Sciatic nerve (tissue), 2 donors: ENCODE measurements around the gene TNS4. TPM values are rescaled to one million over a fixed set of nuclear protein-coding genes. Genes with fewer than 3 reads are reported as not detected.

ENCODE experiments used
- ATAC-seq: fragments of 200-7000 bp; cut with Tn5 transposase; one replicate; pipeline ENCODE4 v1.9.1; 2020; ENCODE audit warnings: mild to moderate bottlenecking, moderate library complexity
- DNase-seq: peaks from one replicate; pipeline ENCODE4 v3.0.0-alpha.2; 2020; ENCODE audit warnings: low spot score
- intact Hi-C: fragments of 100-400 bp; cut with DNase I; formaldehyde crosslinking; loops from one replicate; pipeline ENCODE4 v1.14.2; 2022
- total RNA-seq: library from RNA; stranded (reverse); fragmentation: NEBNext Ultra II Directional; extraction: Animal tissue kit (Norgen Biotek cat#: 25700); gene quantifications from one replicate; pipeline ENCODE4 v1.2.1, GENCODE V29; 2021
- donor health status: DM: no; HTN: no; CAD: no.
- donor health status: DM: no; HTN: no; CAD: no.

TNS4 gene
- total RNA-seq, 1 donor from 2014 or later: 0.36 TPM

DNA sequence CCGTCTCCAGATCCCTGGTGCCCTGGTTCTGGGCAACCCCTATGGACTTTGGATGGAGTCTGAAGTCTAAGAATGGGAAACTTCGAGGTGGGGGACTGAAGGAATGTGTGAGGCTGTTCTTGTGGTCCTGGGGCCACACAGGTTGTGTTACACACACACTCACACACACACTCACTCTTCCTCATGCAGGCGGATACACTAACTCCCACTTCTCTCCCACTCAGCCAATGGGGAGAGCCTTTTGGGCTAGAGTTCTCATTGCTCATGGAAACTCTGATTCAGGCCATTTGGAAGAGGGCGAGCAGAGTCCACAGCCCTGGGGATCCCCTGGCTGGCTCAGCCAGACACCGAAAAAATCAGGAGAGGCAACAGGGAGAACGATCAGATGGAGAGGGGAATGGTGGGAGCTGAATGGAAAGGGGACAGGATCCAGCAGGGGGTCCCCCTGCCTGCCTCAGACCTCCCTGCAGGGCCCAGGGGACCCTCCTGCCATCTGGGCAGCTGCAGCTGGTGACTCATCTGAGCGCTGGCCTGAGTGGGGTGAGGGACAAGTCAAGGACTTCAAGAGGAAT, 49.1 kb downstream of the TNS4 start:
- ATAC-seq: peak; percentile 82
- intact Hi-C loops: no loop called here
- DNase-seq: no peak

GRCh38 chr17:40451420-40451819, 50.0 kb downstream of the TNS4 start:
- DNase-seq: peak; percentile 88
- peak; percentile 67 for ATAC-seq
- intact Hi-C loops: no loop called here

GRCh38 chr17:40450175-40450574, 51.2 kb downstream of the TNS4 start:
- DNase-seq (no peak), ATAC-seq (no peak)
- intact Hi-C loops: no loop called here

GRCh38 chr17:40448639-40449261, 52.7 kb downstream of the TNS4 start:
- DNase-seq: no peak
- peak; percentile 3 for ATAC-seq
- intact Hi-C loops: loop anchor here (5.0 kb wide), 1 partner anchor 1991 kb away; no protein-coding TSS in a partner anchor

- ATAC-seq: no peak
- DNase-seq: peak; percentile 76
- intact Hi-C loops: loop anchor here (5.0 kb wide), 1 partner anchor 1991 kb away; no protein-coding TSS in a partner anchor
Observed at GRCh38 chr17:40448213-40448638, 53.2 kb downstream of the TNS4 start.

- DNase-seq (no peak), ATAC-seq (no peak)
- intact Hi-C loops: loop anchor here (5.0 kb wide), 1 partner anchor 1991 kb away; no protein-coding TSS in a partner anchor
Observed at GRCh38 chr17:40447806-40448205, 53.6 kb downstream of the TNS4 start.

DNA sequence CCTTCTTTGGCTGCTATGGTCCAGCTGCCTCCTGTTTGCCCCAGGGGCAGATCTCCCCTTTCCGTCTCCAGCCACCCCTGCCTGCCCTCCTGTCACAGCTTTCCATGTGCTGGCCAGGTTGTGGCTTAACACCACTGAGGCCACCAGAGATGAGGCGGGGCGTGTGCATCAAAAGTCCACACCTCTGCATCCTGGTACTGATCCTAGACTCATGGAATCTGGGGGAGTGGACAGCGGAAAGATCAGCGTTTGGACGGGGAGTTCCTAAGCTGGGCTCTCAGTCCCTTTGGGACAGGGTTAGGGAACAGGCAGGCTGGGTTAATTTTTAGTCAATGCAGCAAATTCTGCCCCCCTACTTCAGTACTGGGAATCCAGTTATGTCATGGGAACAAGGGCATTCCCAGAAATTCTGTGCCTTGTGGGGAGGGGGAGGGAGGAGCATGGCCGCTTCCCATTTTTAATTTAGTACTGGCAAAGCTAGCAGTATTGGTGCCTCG, 54.2 kb downstream of the TNS4 start:
- ATAC-seq (peak; percentile 53), DNase-seq (no peak)
- intact Hi-C loops: loop anchor here (5.0 kb wide), 1 partner anchor 1990 kb away; no protein-coding TSS in a partner anchor

DNA sequence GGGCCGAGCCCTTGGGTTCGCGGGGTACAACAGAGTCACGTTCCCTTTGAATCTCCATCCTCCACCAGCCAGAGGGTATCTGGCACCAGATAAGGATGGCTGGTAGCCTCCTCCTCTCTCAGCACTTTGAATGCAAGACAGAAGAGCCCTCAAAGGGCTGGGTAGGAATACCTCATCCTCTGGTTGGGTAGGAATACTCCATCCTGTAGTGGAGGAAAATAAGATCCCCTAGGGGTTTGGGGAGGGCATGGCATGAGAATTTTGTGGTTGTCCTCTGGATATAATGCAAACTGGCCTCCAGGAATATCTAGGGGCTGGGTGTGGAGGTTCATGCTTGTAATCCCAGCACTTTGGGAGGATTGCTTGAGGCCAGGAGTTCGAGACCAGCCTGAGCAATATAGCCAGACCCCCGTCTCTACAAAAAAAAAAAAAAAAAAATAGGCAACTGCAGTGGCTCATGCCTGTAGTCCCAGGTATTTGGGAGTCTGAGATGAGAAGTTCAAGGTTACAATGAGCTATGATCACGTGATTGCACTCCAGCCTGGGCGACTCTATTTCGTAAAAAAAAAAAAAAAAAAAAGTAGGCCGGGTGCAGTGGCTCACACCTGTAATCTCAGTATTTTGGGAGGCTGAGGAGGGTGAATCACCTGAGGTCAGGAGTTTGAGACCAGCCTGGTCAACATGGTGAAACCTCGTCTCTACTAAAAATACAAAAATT, 55.5 kb downstream of the TNS4 start:
- ATAC-seq: no peak
- DNase-seq: no peak
- intact Hi-C loops: loop anchor here (5.0 kb wide), 1 partner anchor 1989 kb away; no protein-coding TSS in a partner anchor

GRCh38 chr17:40443988-40444899, 57.2 kb downstream of the TNS4 start:
- no peak for DNase-seq
- intact Hi-C loops: loop anchor here (5.0 kb wide), 2 partner anchors 33 to 88 kb away; no protein-coding TSS in a partner anchor

DNA sequence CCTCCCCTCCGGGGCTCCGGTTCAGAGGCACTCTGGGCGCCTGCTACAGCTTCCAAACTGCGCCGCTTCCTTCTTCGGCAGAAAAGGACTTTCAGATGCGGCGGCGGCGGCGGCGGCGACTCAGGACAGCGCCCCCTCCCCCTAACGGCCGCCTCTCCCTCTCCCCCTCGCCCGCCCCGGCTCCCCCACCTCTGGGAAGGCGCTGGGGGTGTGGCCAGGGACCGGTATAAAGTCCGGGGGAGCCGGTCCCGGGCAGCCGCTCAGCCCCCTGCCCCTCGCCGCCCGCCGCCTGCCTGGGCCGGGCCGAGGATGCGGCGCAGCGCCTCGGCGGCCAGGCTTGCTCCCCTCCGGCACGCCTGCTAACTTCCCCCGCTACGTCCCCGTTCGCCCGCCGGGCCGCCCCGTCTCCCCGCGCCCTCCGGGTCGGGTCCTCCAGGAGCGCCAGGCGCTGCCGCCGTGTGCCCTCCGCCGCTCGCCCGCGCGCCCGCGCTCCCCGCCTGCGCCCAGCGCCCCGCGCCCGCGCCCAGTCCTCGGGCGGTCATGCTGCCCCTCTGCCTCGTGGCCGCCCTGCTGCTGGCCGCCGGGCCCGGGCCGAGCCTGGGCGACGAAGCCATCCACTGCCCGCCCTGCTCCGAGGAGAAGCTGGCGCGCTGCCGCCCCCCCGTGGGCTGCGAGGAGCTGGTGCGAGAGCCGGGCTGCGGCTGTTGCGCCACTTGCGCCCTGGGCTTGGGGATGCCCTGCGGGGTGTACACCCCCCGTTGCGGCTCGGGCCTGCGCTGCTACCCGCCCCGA, 58.0 kb downstream of the TNS4 start, which contains the start of gene IGFBP4:
Gene IGFBP4 (plus strand): TSS at position 255 of the 792 bp plus-strand sequence. CDS start 286 bp downstream, at position 541.
- intact Hi-C loops: loop anchor here (5.0 kb wide), 2 partner anchors 34 to 89 kb away; no protein-coding TSS in a partner anchor
- ATAC-seq: peak; percentile 74
- DNase-seq: peak; percentile 92

More at GRCh38 chr17:40443988-40444899, 57.2 kb downstream of the TNS4 start:
- ATAC-seq: peak; percentile 1

GRCh38 chr17:40442392-40443195, 58.8 kb downstream of the TNS4 start:
- intact Hi-C loops: loop anchor here (5.0 kb wide), 2 partner anchors 35 to 90 kb away; no protein-coding TSS in a partner anchor
- peak; percentile 23 for ATAC-seq
- peak; percentile 86 for DNase-seq

GRCh38 chr17:40440166-40440565, 61.3 kb downstream of the TNS4 start:
- intact Hi-C loops: loop anchor here (5.0 kb wide), 2 partner anchors 37 to 92 kb away; no protein-coding TSS in a partner anchor
- ATAC-seq (no peak), DNase-seq (no peak)

DNA sequence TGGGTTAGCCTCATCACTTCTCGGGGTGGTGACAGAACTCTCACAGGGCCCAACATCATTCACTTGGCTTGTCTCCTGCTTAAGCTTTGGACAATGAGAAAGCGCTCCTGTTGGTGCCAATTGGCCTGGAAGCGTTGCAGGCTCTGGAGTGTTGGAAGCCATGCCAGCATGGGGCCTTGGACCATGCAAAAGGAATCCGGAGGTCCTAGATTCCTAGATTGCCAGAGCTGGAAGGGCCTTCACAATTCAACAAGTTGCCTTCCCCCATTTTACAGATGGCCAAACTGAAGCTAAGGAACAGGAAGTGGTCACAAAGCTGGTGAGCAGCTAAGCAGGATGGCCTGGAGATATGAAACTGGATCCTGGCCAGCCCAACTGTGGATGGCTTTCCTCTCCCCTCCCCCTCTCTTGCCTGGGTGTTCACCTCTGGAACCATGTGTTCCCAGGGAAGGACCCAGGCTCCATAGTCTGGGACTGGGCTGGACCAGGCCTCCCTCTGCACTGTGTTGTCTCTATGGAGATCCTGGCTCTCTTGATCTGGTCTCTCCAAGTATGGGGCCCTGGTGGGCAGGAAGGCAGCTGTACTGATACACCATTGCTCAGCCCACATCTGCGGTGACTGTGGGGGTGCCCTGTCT, 64.2 kb downstream of the TNS4 start:
- no peak for ATAC-seq
- peak; percentile 50 for DNase-seq
- intact Hi-C loops: loop anchor here (10.0 kb wide), 1 partner anchor 118 kb away; no protein-coding TSS in a partner anchor

GRCh38 chr17:40436636-40437035, 64.8 kb downstream of the TNS4 start:
- ATAC-seq: no peak
- DNase-seq: peak; percentile 17
- intact Hi-C loops: loop anchor here (10.0 kb wide), 1 partner anchor 118 kb away; no protein-coding TSS in a partner anchor

DNA sequence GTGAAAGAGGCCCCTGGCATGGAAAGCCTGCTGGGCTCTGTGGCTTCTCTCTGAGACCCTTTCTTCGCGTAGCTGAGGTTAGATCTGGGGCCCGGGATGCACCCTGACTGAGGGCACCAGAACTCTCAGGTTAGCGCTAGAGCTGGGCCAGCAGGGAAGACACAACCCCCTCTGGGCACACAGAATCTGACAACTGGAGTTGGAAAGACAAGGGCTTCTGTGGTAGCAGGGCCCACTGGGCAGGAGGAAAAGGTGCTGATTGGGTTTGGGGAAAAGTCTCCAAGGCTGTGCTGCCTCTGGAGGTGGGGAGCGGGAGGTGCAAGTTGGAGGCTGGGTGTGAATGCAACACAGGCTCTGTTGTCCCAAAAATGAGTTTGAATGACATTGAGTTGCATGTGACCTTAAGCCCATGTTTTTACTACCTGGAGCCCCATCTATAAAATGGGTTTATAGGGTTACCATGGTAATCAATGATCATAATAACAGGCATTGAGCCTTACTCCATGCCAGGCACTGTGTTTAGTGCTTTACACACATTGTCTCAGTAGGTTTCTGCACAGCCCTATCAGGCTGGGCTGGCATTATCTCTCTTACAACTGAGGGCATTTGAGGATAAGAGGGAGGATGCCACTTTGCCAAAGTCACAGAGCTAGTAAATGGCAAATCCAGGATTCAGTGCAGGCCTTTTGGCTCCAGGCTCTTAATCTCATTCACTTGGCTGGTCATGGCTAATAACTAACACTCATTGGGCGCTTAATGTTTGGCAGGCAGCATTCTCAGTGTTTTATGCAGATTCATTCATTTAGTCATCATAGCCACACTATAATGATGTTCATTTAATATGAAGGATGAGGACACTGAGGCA, 67.6 kb downstream of the TNS4 start:
- intact Hi-C loops: loop anchor here (10.0 kb wide), 1 partner anchor 121 kb away; no protein-coding TSS in a partner anchor
- DNase-seq (peak; percentile 54), ATAC-seq (peak; percentile 51)
